Kidney tubule cell (primary cell): ENCODE data around the gene BCAR3.

Source experiments
- DNase-seq: peaks from one replicate; pipeline ENCODE4 v3.0.0-alpha.2; 2018; ENCODE audit warnings: low spot score

Gene BCAR3

DNA sequence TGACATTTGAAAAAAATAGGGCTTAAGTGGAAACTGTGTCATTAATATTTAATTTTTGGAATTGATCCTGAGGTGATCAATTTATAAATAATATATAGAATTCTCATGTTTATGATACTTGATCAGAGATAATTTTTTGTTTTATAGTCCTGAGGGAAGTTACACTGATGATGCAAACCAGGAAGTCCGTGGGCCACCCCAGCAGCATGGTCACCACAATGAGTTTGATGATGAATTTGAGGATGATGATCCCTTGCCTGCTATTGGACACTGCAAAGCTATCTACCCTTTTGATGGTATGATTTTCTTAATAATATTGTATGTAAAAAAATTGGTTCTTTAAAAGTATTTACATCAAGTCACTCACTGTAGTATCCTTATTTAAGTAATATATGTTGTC lies 132.5 kb downstream of the BCAR3 start:
- no peak for DNase-seq

DNA sequence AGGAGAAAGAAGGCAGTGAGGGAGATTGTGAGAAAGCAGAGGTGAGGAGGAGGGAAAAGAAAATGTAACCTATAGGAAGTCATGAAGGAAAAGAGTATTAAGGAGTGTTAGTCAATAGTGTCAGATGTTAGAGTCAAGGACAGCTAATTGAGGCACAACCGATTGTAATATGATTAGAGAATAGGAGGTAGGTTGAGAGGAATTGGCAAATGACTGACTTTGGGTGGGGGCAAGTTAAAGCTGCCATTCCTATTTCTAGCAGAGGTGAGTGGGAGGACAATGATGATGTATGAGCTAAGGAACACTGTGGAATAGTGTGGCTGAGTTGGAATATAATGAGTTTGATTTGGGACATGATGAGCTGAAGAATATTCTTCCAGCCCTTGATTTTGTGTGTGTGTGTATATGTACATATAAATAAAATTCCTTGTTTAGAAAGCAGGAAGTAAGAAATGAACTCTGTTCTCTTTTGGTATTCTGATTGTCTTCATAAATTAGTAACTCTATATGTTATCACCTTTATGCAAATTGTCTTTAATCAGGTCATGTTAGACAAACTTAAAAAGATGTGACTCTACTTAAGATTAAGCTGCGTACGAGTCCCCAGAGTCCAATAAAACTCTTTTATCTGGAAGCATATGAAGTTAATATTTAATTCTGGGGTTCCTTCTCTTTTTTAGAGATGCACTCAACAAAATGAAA lies 135.3 kb downstream of the BCAR3 start:
- DNase-seq = no peak

DNA sequence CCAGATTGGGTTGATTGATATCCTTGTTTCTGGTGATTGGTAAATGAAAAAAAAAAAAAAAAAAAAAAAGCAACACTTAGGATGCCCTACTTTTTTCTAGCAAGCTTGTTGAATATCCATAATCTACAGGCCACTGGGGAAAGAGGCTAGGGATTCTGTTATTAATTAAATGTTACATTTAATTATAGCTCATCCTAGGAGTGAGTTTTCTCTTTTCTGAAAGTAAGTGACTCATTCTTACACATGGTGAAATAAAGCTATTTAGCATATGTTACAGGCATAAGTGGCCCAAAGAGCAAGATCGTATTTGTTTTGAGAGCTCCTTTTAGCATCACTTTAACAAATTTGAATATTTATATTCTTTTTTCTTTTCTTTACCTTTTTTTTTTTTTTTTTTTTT lies 139.2 kb downstream of the BCAR3 start:
- DNase-seq = no peak

DNA sequence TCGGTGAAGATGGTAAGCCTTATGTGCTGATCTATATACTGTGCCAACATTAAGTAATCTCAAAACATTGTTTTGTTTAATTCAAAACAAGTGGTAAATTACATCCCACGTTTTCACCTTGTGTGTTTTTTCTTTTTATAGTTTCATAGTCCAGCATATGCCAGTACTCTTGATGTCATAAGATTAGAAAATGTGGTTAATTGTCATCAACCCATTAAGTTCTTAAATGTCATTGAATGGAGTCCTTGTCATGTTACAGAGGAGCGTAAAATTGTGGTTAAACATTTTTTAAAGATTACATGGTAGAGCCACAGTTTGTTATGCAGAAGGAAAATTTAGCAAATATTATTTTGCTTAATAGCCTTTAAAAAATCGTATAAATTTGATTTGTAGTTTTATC lies 140.6 kb downstream of the BCAR3 start:
- no peak for DNase-seq

DNA sequence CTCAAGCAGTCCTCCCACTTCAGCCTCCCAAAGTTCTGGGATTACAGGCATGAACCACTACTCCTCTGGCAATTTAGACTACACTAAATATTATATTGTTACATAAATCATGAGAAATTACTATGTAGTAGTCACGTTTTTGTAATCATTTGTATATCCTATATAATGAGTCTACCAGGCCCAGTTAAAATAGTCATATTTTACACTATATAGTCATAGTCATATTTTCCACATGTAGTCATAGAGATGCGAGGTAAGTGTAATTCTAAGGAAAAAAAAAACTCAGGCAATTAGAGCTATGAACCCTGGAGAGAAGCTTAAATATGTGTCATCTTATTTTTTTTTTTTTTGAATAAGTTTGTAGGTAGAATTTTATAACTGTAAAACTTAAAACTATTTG lies 143.7 kb downstream of the BCAR3 start:
- no peak for DNase-seq

DNA sequence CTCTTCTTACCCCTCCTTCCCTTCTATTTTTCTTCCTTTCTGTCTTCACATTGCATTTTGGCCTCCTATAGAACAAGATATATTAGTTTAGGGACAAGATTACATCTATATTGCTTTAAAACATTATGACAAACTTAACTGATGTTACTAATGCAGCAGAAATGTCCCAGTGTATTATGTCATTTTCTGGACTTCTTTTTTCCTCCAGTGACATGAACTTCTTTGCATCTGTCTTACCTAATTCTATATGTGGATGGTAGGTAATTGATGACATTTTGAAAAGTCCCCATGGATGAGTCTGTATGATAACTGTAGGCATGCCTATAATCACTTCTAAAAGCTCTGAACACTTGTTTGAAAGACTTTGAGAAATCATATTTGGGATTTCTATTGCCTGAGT lies 144.2 kb downstream of the BCAR3 start:
- DNase-seq = no peak

DNA sequence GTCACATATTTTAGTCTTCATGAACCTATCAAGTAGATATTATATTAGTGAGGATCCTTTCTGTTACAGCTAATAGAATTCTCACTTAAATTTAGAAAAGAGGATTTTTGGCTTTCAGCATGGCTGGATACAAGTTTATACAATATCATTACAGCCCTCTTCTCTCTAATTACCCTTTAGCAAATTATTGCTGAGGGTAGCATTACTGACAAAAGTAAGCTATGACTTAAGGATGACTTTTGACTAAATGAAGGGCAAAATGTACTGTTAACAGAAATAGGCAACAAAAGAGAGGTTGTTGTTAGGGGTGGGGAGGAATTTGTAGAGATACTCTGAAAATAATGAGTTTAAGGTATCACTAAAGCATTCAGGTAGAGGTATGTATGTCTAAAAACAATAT lies 148.0 kb downstream of the BCAR3 start:
- DNase-seq = no peak

DNA sequence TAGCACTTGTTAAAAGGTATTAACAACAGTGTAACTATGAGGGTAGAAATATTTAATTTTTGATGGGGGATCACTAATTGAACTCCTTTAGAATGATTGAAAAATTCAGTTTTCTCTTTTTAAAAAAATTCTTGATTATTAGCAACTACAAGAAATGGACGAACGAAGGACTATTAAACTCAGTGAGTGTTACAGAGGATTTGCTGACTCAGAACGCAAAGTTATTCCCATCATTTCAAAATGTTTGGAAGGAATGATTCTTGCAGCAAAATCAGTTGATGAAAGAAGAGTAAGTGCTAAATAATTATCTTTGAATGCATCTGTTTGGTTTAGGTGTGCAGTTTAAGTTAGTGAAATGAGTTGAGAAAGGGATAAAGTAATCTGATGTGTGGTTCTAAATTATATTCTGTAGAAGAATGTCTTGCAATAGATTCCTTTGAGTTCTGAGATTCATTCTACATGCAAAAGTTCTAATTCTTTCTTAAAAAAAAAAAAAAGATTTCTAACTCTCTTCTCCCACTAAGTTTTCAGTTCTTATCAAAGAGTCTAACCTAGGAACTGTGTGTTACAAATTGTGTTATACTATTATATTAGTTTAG lies 148.8 kb downstream of the BCAR3 start:
- no peak for DNase-seq

DNA sequence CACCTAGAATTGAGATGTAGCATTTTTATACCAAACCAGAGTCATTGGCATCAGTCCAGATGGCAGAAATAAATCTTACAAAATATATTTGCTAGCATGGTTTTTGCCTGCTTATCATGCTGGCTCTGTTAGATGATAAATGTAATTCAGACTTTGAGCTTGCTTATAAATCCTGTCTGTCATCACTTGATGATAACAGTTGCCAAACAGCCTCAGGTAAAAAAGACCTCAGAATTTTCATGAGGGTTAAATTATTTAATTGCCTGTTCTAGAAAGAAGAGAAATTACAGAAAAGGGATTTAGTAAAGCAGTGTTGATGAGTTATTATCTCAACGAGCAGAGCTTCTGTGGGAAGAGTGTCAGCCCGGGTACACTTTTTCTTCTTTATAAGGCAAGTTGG lies 150.4 kb downstream of the BCAR3 start:
- DNase-seq = no peak

DNA sequence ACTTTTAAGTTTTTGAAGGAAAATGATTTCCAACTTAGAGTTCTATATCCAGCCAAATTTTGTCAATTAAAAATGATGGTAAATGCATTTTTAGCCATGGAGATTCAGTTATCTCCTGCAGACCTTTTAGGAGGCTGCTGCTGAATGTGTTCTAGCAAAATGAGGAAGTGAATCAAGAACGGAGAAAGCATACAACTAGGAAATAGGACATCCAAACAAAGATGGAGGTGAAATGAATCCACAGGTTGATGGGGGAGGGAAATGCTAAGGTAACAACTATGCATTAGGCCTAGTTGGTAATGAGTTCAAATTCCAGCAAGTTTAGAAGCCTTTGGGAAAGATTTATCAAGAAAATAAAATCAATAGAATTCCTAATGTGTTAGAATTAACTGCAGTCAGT lies 153.2 kb downstream of the BCAR3 start:
- DNase-seq = no peak

DNA sequence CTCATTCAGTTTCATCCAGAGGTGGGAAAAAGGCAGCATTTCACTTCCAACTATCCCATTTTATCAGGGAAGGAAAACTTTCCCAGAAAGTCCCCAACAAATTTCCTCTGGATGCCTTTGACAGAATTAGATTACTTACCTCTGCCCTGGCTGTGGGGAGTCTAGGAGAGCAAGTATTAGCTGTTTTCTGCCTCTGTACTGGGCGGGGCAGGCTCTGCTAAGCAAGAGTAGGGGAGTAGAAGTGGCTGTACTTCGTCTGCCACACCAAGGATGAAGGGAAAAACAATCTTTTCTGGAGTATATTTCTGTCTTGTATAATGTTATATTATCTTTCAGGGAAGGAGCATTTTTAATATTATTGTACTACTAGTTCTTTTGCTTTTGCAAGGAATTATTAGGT lies 155.2 kb downstream of the BCAR3 start:
- DNase-seq = no peak

DNA sequence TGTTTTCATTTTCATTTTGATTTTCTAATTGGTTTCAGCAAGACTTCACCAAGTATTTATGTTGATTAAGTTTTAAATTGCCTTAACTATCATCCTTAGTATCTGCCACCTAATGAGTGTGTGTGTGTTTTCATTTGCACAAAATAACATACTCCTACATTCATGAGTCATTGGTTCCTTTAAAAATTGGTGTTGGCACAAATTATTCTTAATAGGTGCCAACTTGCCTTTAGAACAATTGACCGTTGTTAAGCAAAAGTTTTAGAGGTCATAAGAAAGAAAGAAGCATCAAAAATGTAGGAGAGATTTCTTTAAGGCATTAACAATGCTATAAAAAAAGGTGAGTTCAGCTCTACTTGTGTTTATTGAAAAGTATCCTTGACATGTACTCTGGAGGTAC lies 156.2 kb downstream of the BCAR3 start:
- no peak for DNase-seq

DNA sequence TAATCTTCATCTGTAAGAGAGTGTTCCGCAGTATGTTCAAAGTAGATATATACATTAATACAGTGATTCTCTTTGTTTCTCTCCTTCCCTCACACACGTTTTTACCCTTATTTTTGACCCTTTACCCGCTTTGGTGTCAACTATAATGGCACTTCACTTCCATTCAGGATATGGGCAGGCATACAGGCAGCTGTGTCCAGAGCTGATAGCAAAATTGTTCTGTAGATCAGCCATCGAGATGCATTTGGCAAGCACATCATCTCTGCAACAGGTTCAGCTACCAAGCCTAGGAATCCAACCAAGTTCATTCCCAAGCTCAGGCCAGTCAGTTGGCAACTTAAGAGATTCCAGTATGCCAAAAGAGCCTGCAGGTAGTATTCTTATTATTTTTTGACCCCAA lies 158.9 kb downstream of the BCAR3 start:
- no peak for DNase-seq

DNA sequence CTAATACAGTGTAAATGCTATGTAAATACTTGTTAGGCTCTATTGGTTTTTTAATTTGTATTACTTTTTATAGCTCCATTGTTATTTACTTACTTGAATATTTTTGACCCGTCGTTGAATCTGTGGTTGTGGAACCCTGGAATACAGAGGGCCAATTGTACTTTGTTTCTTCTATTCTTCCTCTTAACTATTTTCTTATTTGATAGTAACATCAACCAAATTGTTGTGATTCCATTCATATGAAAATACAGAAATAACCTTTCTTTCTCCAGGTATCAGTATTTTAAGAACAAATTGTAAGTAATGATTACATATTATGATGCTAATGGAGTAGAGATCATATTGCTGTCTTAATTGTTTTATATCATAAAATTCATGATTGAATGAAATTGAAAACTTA lies 160.0 kb downstream of the BCAR3 start:
- DNase-seq = no peak

DNA sequence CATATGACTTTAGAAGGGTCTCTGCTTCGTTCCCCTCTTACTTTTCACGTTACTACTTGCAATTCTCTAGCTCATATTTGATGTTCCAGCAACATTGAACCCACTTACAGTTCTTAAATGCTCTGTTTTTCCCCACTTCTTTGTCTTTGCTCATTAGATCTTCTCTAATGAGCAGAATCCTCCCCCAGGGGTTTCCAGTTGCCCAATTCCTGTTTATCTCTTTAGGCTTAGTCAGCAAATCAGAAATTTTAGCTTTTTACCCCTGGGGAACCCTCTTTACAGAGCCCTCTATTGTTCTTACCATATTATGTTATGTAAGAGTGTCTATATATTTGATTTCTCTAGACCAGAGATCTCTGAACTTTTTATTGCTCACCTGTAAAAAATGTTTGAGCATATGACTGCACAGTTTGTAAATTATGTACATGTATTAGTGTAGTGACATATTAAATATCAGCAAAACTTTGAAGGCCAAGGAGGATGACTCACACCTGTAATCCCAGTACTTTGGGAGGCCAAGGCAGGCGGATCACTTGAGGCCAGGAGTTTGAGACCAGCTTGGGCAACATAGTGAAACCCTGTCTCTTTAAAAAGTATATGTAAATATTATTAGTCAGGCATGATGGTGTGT lies 162.3 kb downstream of the BCAR3 start:
- DNase-seq = peak; percentile 68

DNA sequence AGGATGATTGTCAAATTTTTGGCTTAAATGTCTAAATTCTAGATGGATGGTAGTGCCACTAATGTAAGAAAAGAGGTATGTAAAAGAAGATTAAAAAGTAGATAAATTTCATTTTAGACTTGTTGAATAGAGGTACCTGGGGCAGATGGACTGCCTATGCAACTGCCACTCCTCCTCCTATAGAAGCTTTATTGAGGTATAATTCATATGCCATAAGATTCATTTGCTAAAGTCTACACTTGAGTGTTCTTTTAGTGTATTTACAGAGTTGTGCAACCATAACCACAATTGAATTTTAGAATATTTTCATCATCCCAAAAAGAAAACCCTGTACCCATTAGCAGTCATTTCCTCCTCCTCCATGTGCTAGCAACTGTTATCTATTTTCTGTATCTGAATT lies 163.1 kb downstream of the BCAR3 start:
- no peak for DNase-seq

DNA sequence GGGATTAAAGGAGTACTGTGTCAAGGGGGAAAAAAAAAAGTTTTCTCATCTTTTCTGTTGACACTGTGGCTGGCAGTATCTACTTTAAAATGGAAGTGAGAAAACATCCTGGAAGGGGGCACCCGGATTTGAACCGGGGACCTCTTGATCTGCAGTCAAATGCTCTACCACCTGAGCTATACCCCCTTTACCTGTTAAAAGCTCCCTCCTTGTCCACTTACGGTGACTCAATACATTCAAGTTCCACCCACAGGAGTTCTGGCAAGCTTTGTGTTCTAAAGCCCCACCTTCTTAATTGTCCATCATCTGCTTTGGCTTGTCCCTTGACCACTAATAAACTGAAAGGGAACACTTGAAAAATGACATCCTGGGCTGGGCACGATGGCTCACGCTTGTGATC lies 165.5 kb downstream of the BCAR3 start:
- peak; percentile 16 for DNase-seq
